ENCODE measurements around the gene CSTPP1. TPM values are rescaled to one million over a fixed set of nuclear protein-coding genes. Genes with fewer than 3 reads are reported as not detected.
"Not testable (repeated sequence)": the region's sequence is repeated elsewhere in the genome, so short reads cannot be mapped to it uniquely, and the experiment has no call there.

CSTPP1 gene
- total RNA-seq, 1 donor from 2014 or later, result 6.6 TPM

GRCh38 chr11:46951864-46952263, 15.3 kb downstream of the CSTPP1 start:
- Histone ChIP-seq H3K27me3 (ENCODE audit: control insufficient read depth, insufficient read depth, low read length) (no peaks in the 10 kb centered on the region), H3K36me3 (ENCODE audit: control insufficient read depth, insufficient read depth, low read length) (no peaks in the 10 kb centered on the region), H3K4me3 (ENCODE audit: low read depth, low read length) (no peak overlapping the region)
- no peak for TF ChIP-seq CTCF (IDR thresholded peaks at IDR 0.05; ENCODE audit: insufficient read depth, low read length, severe bottlenecking)
- FAIRE-seq (no peak), DNase-seq (ENCODE audit: low read depth) (no peak)

- no peak for FAIRE-seq
- Histone ChIP-seq H3K27me3 (ENCODE audit: control insufficient read depth, insufficient read depth, low read length) (no peaks in the 10 kb centered on the region), H3K36me3 (ENCODE audit: control insufficient read depth, insufficient read depth, low read length) (no peaks in the 10 kb centered on the region), H3K4me3 (ENCODE audit: low read depth, low read length) (no peak overlapping the region)
- no peak for DNase-seq (ENCODE audit: low read depth)
- TF ChIP-seq CTCF (IDR thresholded peaks at IDR 0.05; ENCODE audit: insufficient read depth, low read length, severe bottlenecking), result no peak
Observed at GRCh38 chr11:46952553-46952952, 16.0 kb downstream of the CSTPP1 start.

GRCh38 chr11:46953093-46953492, 16.5 kb downstream of the CSTPP1 start:
- no peak for TF ChIP-seq CTCF (IDR thresholded peaks at IDR 0.05; ENCODE audit: insufficient read depth, low read length, severe bottlenecking)

GRCh38 chr11:46958777-46959176, 22.2 kb downstream of the CSTPP1 start:
- Histone ChIP-seq H3K4me3 (ENCODE audit: low read depth, low read length) (no peak overlapping the region), H3K27me3 (ENCODE audit: control insufficient read depth, insufficient read depth, low read length) (no peaks in the 10 kb centered on the region), H3K36me3 (ENCODE audit: control insufficient read depth, insufficient read depth, low read length) (no peaks in the 10 kb centered on the region)
- FAIRE-seq (no peak), DNase-seq (ENCODE audit: low read depth) (no peak)
- TF ChIP-seq CTCF (IDR thresholded peaks at IDR 0.05; ENCODE audit: insufficient read depth, low read length, severe bottlenecking), result no peak

More at GRCh38 chr11:46953093-46953492, 16.5 kb downstream of the CSTPP1 start:
- Histone ChIP-seq H3K27me3 (ENCODE audit: control insufficient read depth, insufficient read depth, low read length) (no peaks in the 10 kb centered on the region), H3K36me3 (ENCODE audit: control insufficient read depth, insufficient read depth, low read length) (no peaks in the 10 kb centered on the region), H3K4me3 (ENCODE audit: low read depth, low read length) (no peak overlapping the region)
- FAIRE-seq (no peak), DNase-seq (ENCODE audit: low read depth) (no peak)

GRCh38 chr11:46961041-46961440, 24.5 kb downstream of the CSTPP1 start:
- FAIRE-seq (no peak), DNase-seq (ENCODE audit: low read depth) (no peak)
- TF ChIP-seq CTCF (IDR thresholded peaks at IDR 0.05; ENCODE audit: insufficient read depth, low read length, severe bottlenecking), result no peak
- no peaks in the 10 kb centered on the region for H3K27me3 ChIP-seq (ENCODE audit: control insufficient read depth, insufficient read depth, low read length)
- H3K4me3 ChIP-seq (ENCODE audit: low read depth, low read length), result no peak overlapping the region
- no peaks in the 10 kb centered on the region for H3K36me3 ChIP-seq (ENCODE audit: control insufficient read depth, insufficient read depth, low read length)

- not testable (repeated sequence) for H3K4me3 ChIP-seq (ENCODE audit: low read depth, low read length); H3K36me3 ChIP-seq (ENCODE audit: control insufficient read depth, insufficient read depth, low read length); DNase-seq (ENCODE audit: low read depth); FAIRE-seq; H3K27me3 ChIP-seq (ENCODE audit: control insufficient read depth, insufficient read depth, low read length)
Observed at GRCh38 chr11:46961886-46962285, 25.3 kb downstream of the CSTPP1 start.
